ENCODE measurements around the gene THAP5.
A peak's percentile ranks its signal among the peaks of the same experiment; 100 is the strongest.
"Not testable (repeated sequence)": the region's sequence is repeated elsewhere in the genome, so short reads cannot be mapped to it uniquely, and the experiment has no call there.

The THAP5 gene

GRCh38 chr7:108585843-108586242 lies 16.3 kb upstream of the THAP5 start:
- no peak for DNase-seq (ENCODE audit: low read depth in 2 of 2)

GRCh38 chr7:108584211-108584610 lies 14.7 kb upstream of the THAP5 start:
- no peak for DNase-seq (ENCODE audit: low read depth in 2 of 2)

- no peak for DNase-seq (ENCODE audit: low read depth in 2 of 2)
These were observed 12.4 kb upstream of the THAP5 start for GRCh38 chr7:108581655-108582491.

GRCh38 chr7:108580298-108580697 lies 10.8 kb upstream of the THAP5 start:
- no peak for DNase-seq (ENCODE audit: low read depth in 2 of 2)

- DNase-seq (ENCODE audit: low read depth in 2 of 2) = no peak
These were observed 9.4 kb upstream of the THAP5 start for GRCh38 chr7:108578937-108579336.

GRCh38 chr7:108576116-108576515 lies 6.6 kb upstream of the THAP5 start:
- DNase-seq (ENCODE audit: low read depth in 2 of 2) = no peak

- DNase-seq (ENCODE audit: low read depth in 2 of 2) = no peak
These were observed 5.7 kb upstream of the THAP5 start for GRCh38 chr7:108575156-108575555.

- no peak for DNase-seq (ENCODE audit: low read depth in 2 of 2)
These were observed 3.0 kb upstream of the THAP5 start for GRCh38 chr7:108572480-108572879.

- peak; percentile 10 to 15 for DNase-seq (ENCODE audit: low read depth in 2 of 2)
These were observed 745 bp upstream of the THAP5 start for GRCh38 chr7:108570146-108570755.

GRCh38 chr7:108568801-108569380 lies 615 bp downstream of the THAP5 start:
- DNase-seq (ENCODE audit: low read depth in 2 of 2) = peak in 1 of 2 donors; percentile 23

GRCh38 chr7:108565987-108566386 lies 3.5 kb downstream of the THAP5 start:
- DNase-seq (ENCODE audit: low read depth in 2 of 2) = no peak

- DNase-seq (ENCODE audit: low read depth in 2 of 2) = no peak
These were observed 8.4 kb downstream of the THAP5 start for GRCh38 chr7:108561047-108561619.

GRCh38 chr7:108559253-108559652 lies 10.3 kb downstream of the THAP5 start:
- no peak for DNase-seq (ENCODE audit: low read depth in 2 of 2)

GRCh38 chr7:108557617-108558016 lies 11.9 kb downstream of the THAP5 start:
- no peak for DNase-seq (ENCODE audit: low read depth in 2 of 2)

GRCh38 chr7:108557191-108557590 lies 12.3 kb downstream of the THAP5 start:
- no peak for DNase-seq (ENCODE audit: low read depth in 2 of 2)

- DNase-seq (ENCODE audit: low read depth in 2 of 2) = not testable (repeated sequence)
These were observed 12.8 kb downstream of the THAP5 start for GRCh38 chr7:108556665-108557064.

GRCh38 chr7:108548141-108548896 lies 21.2 kb downstream of the THAP5 start:
- DNase-seq (ENCODE audit: low read depth in 2 of 2) = not testable (repeated sequence)

GRCh38 chr7:108541478-108541877 lies 28.0 kb downstream of the THAP5 start:
- DNase-seq (ENCODE audit: low read depth in 2 of 2) = no peak

GRCh38 chr7:108538685-108539084 lies 30.8 kb downstream of the THAP5 start:
- DNase-seq (ENCODE audit: low read depth in 2 of 2) = not testable (repeated sequence)

GRCh38 chr7:108538236-108538635 lies 31.3 kb downstream of the THAP5 start:
- not testable (repeated sequence) for DNase-seq (ENCODE audit: low read depth in 2 of 2)

GRCh38 chr7:108537229-108537628 lies 32.3 kb downstream of the THAP5 start:
- DNase-seq (ENCODE audit: low read depth in 2 of 2) = no peak

- no peak for DNase-seq (ENCODE audit: low read depth in 2 of 2)
These were observed 33.8 kb downstream of the THAP5 start for GRCh38 chr7:108535744-108536143.

All from stimulated activated CD4-positive, alpha-beta T cell treated with anti-CD3 and anti-CD28 coated beads, Interleukin-1b, Interleukin-23, amount 100 ng/mL, for 4 hours (primary cell).